Prostate gland (tissue), 2 donors: ENCODE measurements around the gene SSUH2. TPM values are rescaled to one million over a fixed set of nuclear protein-coding genes. Genes with fewer than 3 reads are reported as not detected.
"Not testable (repeated sequence)": the region's sequence is repeated elsewhere in the genome, so short reads cannot be mapped to it uniquely, and the experiment has no call there.

Experiments
- DNase-seq: peaks from one replicate; pipeline ENCODE4 v3.0.0-alpha.2; 2019; ENCODE audit warnings: low spot score
- H3K27ac ChIP-seq, 2 donors: fragments of 200-600 bp; sonication (generic); 2 replicates each; pipeline ENCODE4 v1.5.1; 2017 to 2019
- H3K27me3 ChIP-seq: fragments of 200-600 bp; sonication (generic); replicated peaks from 2 replicates; pipeline ENCODE4 v1.5.1; 2019; ENCODE audit not compliant: insufficient read depth
- H3K36me3 ChIP-seq, 2 donors: fragments of 200-600 bp; sonication (generic); 1 replicate in 1 of 2; 2 replicates in 1 of 2; pipeline versions ENCODE4 v1.5.1 to v1.8.1; 2017 to 2019
- H3K4me1 ChIP-seq: fragments of 200-600 bp; sonication (generic); replicated peaks from 2 replicates; pipeline ENCODE4 v1.5.1; 2019
- H3K4me3 ChIP-seq, 2 donors: fragments of 200-600 bp; sonication (generic); 2 replicates each; pipeline ENCODE4 v1.5.1; 2017 to 2019
- H3K9me3 ChIP-seq: fragments of 200-600 bp; sonication (generic); 2 replicates; pipeline ENCODE4 v1.5.1; 2017
- CTCF ChIP-seq, 4 experiments: fragments of 200-600 bp in 2 of 4; fragments of 450-650 bp in 2 of 4; sonication (generic) in 2 of 4; IDR thresholded peaks; 1 replicate in 3 of 4; 2 replicates in 1 of 4; pipeline ENCODE4 v1.5.1; 2016 to 2019; ENCODE audit warnings: antibody characterized with exemption in 4 of 4, mild to moderate bottlenecking in 2 of 4, moderate library complexity in 2 of 4
- POLR2A ChIP-seq: fragments of 450-650 bp; IDR thresholded peaks from one replicate; pipeline ENCODE4 v1.6.1; 2016; ENCODE audit warnings: antibody characterized with exemption, mild to moderate bottlenecking
- POLR2AphosphoS5 ChIP-seq: sonication (generic); formaldehyde crosslinking; IDR thresholded peaks from one replicate; pipeline ENCODE4 v1.6.1; 2017; ENCODE audit warnings: antibody characterized with exemption
- WGBS: methylation state at CpG from one replicate; pipeline ENCODE4 v1.1.5; 2018; 5-methylcytosine and 5-hydroxymethylcytosine counted together
- intact Hi-C: fragments of 100-400 bp; cut with DNase I; formaldehyde crosslinking; loops from one replicate; pipeline ENCODE4 v1.14.2; 2022
- total RNA-seq, 2 donors: library from RNA; depleted of rRNA; stranded (reverse); fragments of >200 nt; gene quantifications; one replicate each; pipeline ENCODE4 v1.1.0, GENCODE V29; 2016

SSUH2 gene
- total RNA-seq, 2 donors from 2014 or later: 0.27 to 2.6 TPM

- no peak for TF ChIP-seq CTCF (IDR thresholded peaks at IDR 0.05)
- H3K4me1 ChIP-seq: no peaks in the 10 kb centered on the region
- H3K36me3 ChIP-seq: no peaks in the 10 kb centered on the region
- no peak overlapping the region for H3K27ac ChIP-seq
- DNase-seq: no peak
- intact Hi-C loops: no loop called here
- H3K9me3 ChIP-seq: no peaks in the 10 kb centered on the region
- no peak overlapping the region for H3K4me3 ChIP-seq
- 87% methylated on average over 8 of the region's 8 CpGs for WGBS
- no peaks in the 10 kb centered on the region for H3K27me3 ChIP-seq
These were observed 11.6 kb upstream of the SSUH2 start for GRCh38 chr3:8656240-8656639.

- Histone ChIP-seq H3K4me3 (no peak overlapping the region), H3K27ac (no peak overlapping the region), H3K4me1 (no peaks in the 10 kb centered on the region), H3K27me3 (no peaks in the 10 kb centered on the region), H3K9me3 (no peaks in the 10 kb centered on the region), H3K36me3 (no peaks in the 10 kb centered on the region)
- no peak for DNase-seq
- no peak for TF ChIP-seq POLR2AphosphoS5
- TF ChIP-seq CTCF (IDR thresholded peaks at IDR 0.05): no peak
- TF ChIP-seq POLR2A: no peak
- WGBS: 84% methylated on average over 10 of the region's 10 CpGs
- intact Hi-C loops: no loop called here
These were observed 10.8 kb upstream of the SSUH2 start for GRCh38 chr3:8655387-8655835.

GRCh38 chr3:8654572-8655329 lies 10.2 kb upstream of the SSUH2 start:
- H3K27me3 ChIP-seq, H3K9me3 ChIP-seq, H3K36me3 ChIP-seq, H3K4me1 ChIP-seq, intact Hi-C loops, DNase-seq, H3K27ac ChIP-seq, H3K4me3 ChIP-seq: not testable (repeated sequence)
- WGBS: 97% methylated on average over 4 of the region's 6 CpGs

GRCh38 chr3:8653800-8654408 lies 9.3 kb upstream of the SSUH2 start:
- WGBS: 94% methylated on average over 8 of the region's 8 CpGs
- no peaks in the 10 kb centered on the region for H3K27me3 ChIP-seq
- no peak for DNase-seq
- no peaks in the 10 kb centered on the region for H3K36me3 ChIP-seq
- no peak overlapping the region for H3K27ac ChIP-seq
- intact Hi-C loops: no loop called here
- no peak overlapping the region for H3K4me3 ChIP-seq
- H3K9me3 ChIP-seq: no peaks in the 10 kb centered on the region
- TF ChIP-seq POLR2A: no peak
- TF ChIP-seq POLR2AphosphoS5: no peak
- no peak for TF ChIP-seq CTCF (IDR thresholded peaks at IDR 0.05)
- H3K4me1 ChIP-seq: no peaks in the 10 kb centered on the region

- WGBS: 77% methylated on average over 2 of the region's 2 CpGs
- no peaks in the 10 kb centered on the region for H3K4me1 ChIP-seq
- H3K27me3 ChIP-seq: no peaks in the 10 kb centered on the region
- TF ChIP-seq CTCF (IDR thresholded peaks at IDR 0.05) (no peak), POLR2AphosphoS5 (no peak), POLR2A (no peak)
- H3K27ac ChIP-seq: no peak overlapping the region
- intact Hi-C loops: no loop called here
- no peak overlapping the region for H3K4me3 ChIP-seq
- DNase-seq: no peak
- no peaks in the 10 kb centered on the region for H3K9me3 ChIP-seq
- no peaks in the 10 kb centered on the region for H3K36me3 ChIP-seq
These were observed 7.9 kb upstream of the SSUH2 start for GRCh38 chr3:8652324-8652987.
